ENCODE results near the gene HIF3A. TPM values are rescaled to one million over a fixed set of nuclear protein-coding genes. Genes with fewer than 3 reads are reported as not detected.
A peak's percentile ranks its signal among the peaks of the same experiment; 100 is the strongest.

The HIF3A gene
- total RNA-seq, 1 experiment from 2014 or later, result 31.9 TPM

GRCh38 chr19:46381756-46382345, 85.0 kb downstream of the HIF3A start:
- Mint-ChIP-seq H3K4me3 (no peak overlapping the region), H3K27ac (peak overlapping the region in 1 of 3 experiments; percentile 28; a peak in 2 of 7 replicates), H3K36me3 (ENCODE audit: insufficient read depth in 1 of 3, low read depth in 3 of 3) (peaks cover 48 to 93% (median 84%) of the 10 kb centered on the region in 3 experiments), H3K4me1 (no peaks in the 10 kb centered on the region; a peak in 1 of 4 replicates), H3K9me3 (no peaks in the 10 kb centered on the region), H3K27me3 (ENCODE audit: low read depth) (no peaks in the 10 kb centered on the region)
- Histone ChIP-seq H4K91ac (ENCODE audit: insufficient read length, low read depth, low read length) (no peak overlapping the region), H2AFZ (ENCODE audit: low read length) (no peak overlapping the region), H2AK5ac (ENCODE audit: insufficient read length, low read length) (no peak overlapping the region), H3K4ac (ENCODE audit: low read depth, low read length) (no peak overlapping the region), H3K79me1 (ENCODE audit: insufficient read depth, low read depth, low read length, poor library complexity, severe bottlenecking) (no peaks in the 10 kb centered on the region), H3K56ac (ENCODE audit: insufficient read length, low read depth, low read length) (no peak overlapping the region), H3K23ac (ENCODE audit: insufficient read length, low read depth, low read length) (no peak overlapping the region), H2BK5ac (ENCODE audit: insufficient read length, low read length) (no peak overlapping the region), H2BK15ac (ENCODE audit: low read depth, low read length) (no peak overlapping the region; the same call in 1 of the 2 replicates), H4K5ac (ENCODE audit: insufficient read length, low read depth, low read length) (no peak overlapping the region), H3K9me3 (ENCODE audit: control insufficient read depth, low read depth, low read length) (no peaks in the 10 kb centered on the region), H3T11ph (ENCODE audit: low read length) (no peak overlapping the region), H3K4me2 (ENCODE audit: insufficient read depth, insufficient read length, low read length) (no peak overlapping the region), H3K9ac (ENCODE audit: extremely low read depth, insufficient read length, low read length) (no peak overlapping the region), H2BK12ac (ENCODE audit: insufficient read length, low read depth, low read length) (no peak overlapping the region), H2BK120ac (ENCODE audit: low read depth, low read length, poor library complexity, severe bottlenecking) (no peak overlapping the region), H3K79me2 (ENCODE audit: insufficient read depth, low read length) (no peaks in the 10 kb centered on the region), H4K8ac (replicated peaks; ENCODE audit: insufficient read length, low read depth, low read length) (no peak overlapping the region), H3K27me3 (ENCODE audit: insufficient read depth, low read length) (no peaks in the 10 kb centered on the region), H3K27ac (ENCODE audit: insufficient read length, low read depth, low read length) (no peak overlapping the region), H3K14ac (ENCODE audit: insufficient read depth, low read length) (no peak overlapping the region), H3K4me1 (ENCODE audit: insufficient read depth, low read length) (no peaks in the 10 kb centered on the region), H2BK20ac (ENCODE audit: low read depth, low read length, poor library complexity, severe bottlenecking) (no peak overlapping the region), H3K18ac (ENCODE audit: insufficient read length, low read depth, low read length) (no peak overlapping the region), H3K23me2 (ENCODE audit: insufficient read length, low read depth, low read length, poor library complexity, severe bottlenecking) (no peaks in the 10 kb centered on the region), H4K20me1 (ENCODE audit: control insufficient read depth, insufficient read depth, insufficient read length) (no peaks in the 10 kb centered on the region)
- TF ChIP-seq CTCF (conservative IDR thresholded peaks at IDR 0.05), result no peak
- no CpG with 5 or more reads among the region's 15 CpGs for whole genome bisulfite sequencing (ENCODE audit: extremely low coverage, insufficient read length, low lambda C conversion rate)
- DNase-seq, result peak; percentile 8

All from H9 (cell line).